GM18505 (cell line): ENCODE data around the gene VEGFB.
"Not testable (repeated sequence)": the region's sequence is repeated elsewhere in the genome, so short reads cannot be mapped to it uniquely, and the experiment has no call there.

Experiments
- ATAC-seq: cut with Tn5 transposase; IDR thresholded peaks from one replicate; pipeline ENCODE4 v1.9.1; 2021; ENCODE audit not compliant: unreplicated experiment
- POLR2A ChIP-seq: IDR thresholded peaks from 4 replicates; pipeline ENCODE4 v1.6.1; 2011; ENCODE audit warnings: borderline replicate concordance; ENCODE audit not compliant: insufficient read depth, insufficient read length; ENCODE audit errors: extremely low read depth

The VEGFB gene

GRCh38 chr11:64241491-64242374, 7.3 kb downstream of the VEGFB start:
- ATAC-seq = peak; percentile 63

GRCh38 chr11:64243236-64243854, 9.0 kb downstream of the VEGFB start:
- no peak for ATAC-seq
- TF ChIP-seq POLR2A = no peak

More at GRCh38 chr11:64241491-64242374, 7.3 kb downstream of the VEGFB start:
- peak; percentile 69 for TF ChIP-seq POLR2A

DNA sequence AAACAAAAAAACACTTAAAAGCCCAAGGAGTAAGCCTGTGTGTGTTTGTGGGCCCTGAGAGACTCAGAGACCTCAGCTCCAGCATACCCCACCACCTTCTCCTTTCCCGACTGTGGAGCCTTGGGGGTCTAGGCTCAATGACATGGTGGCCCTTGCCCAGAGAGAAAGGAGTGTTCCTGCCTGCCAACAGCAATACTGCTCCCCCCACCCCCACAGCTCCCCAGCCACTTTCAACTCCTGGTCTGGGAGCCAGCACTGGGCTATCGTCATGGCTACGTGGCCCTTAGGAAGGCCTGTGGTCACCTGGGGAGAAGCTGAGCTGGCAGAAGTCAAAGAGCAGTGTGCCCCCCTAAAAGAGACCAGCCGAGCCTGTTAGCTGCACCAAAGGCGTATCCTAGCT, 9.7 kb downstream of the VEGFB start:
- ATAC-seq = no peak
- TF ChIP-seq POLR2A = no peak

DNA sequence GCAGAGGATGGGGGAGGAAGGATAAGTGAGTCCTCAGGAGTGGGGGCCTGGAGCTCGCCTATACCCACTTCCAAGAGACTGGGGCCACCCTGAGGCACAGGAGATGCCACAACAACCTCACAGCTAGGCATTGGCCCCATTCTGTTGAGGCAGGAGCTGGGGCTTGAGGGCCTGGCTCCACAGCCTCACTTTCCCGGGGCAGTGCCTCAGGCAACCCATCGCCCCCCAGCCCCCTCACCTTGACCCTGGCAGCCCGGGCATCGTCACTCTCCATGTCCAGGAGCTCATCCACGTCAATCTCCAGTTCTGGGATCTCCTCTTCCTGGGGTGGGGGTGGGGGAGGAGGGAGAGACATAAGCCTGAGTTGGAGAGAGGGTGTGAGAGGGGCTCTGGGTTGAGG, 10.6 kb downstream of the VEGFB start:
- no peak for ATAC-seq
- no peak for TF ChIP-seq POLR2A

DNA sequence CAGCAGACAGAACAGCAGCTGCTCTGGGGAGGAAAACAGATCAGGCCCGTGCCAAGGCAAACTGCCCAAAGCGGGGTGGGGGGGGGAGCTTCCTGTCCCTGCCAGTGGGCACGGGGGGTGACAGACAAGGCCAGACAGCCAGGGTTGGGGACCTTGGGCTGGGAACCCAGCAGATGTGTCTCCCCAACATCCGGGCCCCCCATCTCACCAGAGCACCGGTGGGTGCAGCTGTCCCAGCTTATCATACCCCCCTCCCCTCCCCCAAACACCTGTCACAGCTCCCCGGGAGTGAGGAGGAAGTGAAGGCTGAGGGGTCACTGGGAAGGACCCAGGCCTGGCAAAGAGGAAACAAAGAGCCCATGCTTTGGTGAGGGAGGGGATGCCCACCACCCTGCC, 11.0 kb downstream of the VEGFB start:
- TF ChIP-seq POLR2A = no peak
- no peak for ATAC-seq

DNA sequence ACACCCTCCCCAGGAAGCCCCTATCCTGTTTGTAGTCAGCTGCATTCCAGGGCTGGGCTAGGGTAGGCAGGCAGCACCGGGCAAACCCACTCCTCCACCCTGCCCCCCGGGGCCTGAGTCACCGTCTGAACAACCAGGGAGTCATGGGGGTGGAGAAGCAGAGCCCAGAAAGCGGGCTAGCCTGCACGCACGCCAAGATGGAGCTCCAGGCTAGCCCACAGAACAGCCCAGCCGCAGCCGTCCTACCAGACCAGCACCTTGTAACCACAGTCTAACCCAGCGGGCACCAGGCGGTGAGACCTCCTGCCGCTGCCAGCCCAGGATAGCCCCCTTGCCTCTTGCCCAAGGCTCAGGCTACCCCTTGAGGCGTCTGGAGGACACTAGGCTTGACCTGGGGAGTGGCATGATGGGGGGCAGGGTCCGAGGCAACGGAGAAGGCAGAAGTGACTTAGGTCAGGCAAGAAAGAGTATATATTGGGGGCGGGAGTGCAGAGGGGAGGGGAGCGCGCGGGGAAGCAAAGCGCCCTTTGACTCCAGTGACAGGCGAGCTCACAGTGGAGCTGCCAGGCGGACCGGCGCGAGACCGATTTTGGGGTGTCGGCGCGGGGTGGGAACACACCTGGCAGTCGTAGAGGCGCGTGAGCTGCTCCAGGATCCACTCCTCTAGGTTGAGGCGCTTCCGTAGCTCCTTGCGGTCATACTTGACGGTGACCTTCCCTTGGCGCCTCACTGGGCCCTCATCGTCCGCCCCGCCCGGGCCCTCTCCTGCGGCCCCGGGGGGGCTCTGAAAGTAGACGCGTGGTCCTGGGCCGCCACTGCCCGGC, 11.6 kb downstream of the VEGFB start:
- TF ChIP-seq POLR2A = peak; percentile 52
- no peak for ATAC-seq

DNA sequence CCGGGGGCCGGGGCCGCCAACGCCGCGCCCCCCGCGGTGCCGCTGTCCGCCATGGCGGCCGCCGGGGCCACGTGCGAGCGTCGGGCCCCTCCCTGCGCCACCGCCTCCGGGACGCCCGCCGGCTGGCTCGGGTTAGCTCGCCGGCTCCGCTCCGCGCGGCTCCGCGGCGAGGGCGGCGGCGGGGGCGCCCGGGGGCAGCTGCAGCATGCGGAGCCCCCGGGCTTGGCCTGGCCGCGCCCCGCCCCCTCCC, 12.2 kb downstream of the VEGFB start:
- not testable (repeated sequence) for ATAC-seq

GRCh38 chr11:64246871-64247728, 12.7 kb downstream of the VEGFB start, which contains the start of gene PPP1R14B:
TSS of gene PPP1R14B (minus strand) at chr11:64246943. CDS start at chr11:64246673, 270 bp downstream.
- TF ChIP-seq POLR2A = no peak
- ATAC-seq = no peak

DNA sequence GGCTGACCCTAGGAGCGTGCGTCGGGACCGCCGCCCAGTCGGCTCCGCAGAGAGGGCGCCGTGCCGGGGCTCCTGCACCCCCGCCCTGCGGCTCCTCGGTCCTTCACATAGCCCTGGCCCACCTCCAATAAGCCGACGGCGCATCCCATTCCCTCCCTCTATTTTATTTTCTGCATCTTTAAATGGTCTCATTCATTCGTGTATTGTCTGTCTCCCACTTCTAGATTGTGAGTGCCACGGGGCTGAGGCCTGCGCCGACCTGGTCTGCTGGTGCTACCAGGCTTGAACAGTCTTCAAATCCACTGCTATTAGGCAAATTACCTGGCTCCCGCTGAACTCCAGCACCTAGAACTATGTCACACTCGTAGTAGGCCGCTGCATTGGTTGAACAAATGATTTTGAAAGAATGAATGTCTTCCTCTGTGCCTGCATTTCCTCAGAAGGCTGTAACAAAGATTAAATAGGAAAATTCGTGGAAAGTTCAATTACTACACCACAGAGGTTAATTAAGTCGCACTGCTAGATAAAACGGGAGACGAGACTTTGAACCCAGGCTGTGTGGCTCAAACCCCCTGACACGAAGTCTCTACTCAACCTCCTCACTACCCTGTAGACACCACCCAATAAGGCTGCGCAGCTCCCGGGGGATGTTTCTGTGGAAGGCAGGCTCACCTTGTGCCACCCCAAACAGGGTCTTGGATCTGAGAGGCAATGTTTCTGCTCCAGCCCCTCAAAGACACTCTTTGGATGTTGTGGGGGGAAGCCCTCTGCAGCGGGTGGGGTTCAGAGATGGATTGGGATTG, 13.5 kb downstream of the VEGFB start:
- no peak for TF ChIP-seq POLR2A
- ATAC-seq = no peak

DNA sequence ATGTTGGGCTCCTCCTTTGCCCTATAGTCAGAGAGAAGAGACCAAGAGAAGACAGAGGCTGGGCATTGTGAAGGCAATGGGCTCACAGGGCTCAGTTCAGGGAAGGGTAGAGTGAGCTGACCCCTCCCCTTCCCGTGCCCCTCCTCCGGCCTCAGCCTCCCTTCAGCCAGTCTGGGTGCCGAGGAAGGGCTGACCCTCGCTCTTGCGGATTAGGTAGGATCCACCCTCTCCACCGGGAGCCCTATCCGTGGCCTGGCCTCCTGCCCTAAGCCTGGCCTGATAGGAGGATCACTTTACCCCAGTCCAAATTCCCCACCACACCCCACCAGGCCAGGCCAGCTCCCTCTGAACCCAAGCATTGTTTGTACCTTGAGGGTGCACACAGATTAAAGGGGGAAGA, 14.2 kb downstream of the VEGFB start:
- no peak for TF ChIP-seq POLR2A

DNA sequence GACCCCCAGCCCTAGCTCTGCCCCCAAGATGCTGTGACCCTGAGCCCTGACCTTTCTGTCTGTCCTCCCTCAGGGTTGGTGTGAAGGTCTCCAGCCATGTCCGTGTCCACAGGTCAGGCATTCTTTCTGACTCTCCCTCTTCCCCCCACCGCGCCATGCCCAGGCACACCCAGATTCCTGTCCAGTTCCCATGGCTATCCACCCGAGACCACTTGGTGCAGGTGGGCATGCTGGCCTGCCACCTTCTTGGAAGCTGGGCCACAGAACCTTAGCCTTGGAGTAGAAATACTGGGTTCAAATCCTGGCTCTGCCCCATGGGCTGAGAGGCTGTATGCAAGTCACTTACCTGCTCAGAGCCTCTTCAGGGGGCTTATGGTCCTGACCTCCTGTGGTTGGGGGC, 14.7 kb downstream of the VEGFB start:
- no peak for ATAC-seq
- no peak for TF ChIP-seq POLR2A

More for the DNA sequence above, 14.2 kb downstream of the VEGFB start:
- no peak for ATAC-seq

DNA sequence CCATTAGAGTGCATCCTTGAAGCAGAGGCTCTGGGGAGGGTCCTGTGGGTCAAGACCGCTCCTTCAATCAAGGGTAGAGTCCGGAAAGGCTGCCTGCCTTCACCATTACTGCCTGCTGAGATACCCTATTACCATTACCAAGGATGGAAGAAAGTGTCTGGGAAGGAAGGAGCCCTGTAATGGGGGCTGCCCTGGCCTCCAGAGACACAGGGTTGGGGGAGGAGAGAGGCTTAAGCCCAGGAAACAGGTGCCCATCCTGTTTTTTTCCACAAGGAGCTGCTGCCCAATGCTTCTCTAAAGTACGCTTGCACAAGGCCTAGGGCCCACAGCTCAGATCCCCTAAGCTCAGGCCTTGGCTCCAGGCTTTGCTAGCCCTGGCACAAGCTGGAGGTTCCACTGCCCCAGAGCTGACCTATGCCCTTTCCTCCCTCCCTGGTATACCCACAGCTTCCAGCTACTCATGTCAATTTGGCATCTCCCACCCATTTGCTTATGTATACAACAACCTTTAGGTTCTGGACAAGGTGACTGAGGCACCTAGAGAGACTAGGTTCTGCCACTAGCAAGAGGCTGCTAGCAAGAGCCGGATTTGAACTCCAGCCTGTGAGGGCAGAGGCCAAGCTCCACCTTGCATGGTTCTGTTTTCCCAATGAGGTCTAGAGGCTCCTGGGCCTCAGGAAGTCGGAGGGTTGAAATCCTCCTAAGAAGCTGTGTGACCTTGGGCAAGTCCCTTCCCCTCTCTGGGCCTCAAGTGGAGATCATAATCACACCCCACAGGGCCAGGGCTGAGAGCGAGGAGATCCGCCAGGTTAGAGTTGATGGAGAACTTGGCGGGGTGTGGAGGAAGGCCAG, 15.4 kb downstream of the VEGFB start:
- no peak for ATAC-seq
- no peak for TF ChIP-seq POLR2A
